GM12891 (cell line): Measurements from ENCODE around the gene ATG13.

Source experiments
- PAX5 ChIP-seq: IDR thresholded peaks from 2 replicates; pipeline ENCODE4 v1.6.1; 2011; ENCODE audit warnings: low read length, moderate library complexity, mild to moderate bottlenecking; ENCODE audit not compliant: insufficient read depth, severe bottlenecking
- POLR2A ChIP-seq: IDR thresholded peaks from 2 replicates; pipeline ENCODE4 v1.6.1; 2011; ENCODE audit warnings: low read depth, low read length, control low read depth
- POLR2AphosphoS5 ChIP-seq: IDR thresholded peaks from 2 replicates; pipeline ENCODE4 v1.6.1; 2011; ENCODE audit warnings: low read depth, low read length, control low read depth
- SPI1 ChIP-seq: IDR thresholded peaks from 2 replicates; pipeline ENCODE4 v1.6.1; 2011; ENCODE audit warnings: low read depth, low read length, control low read depth
- TAF1 ChIP-seq: IDR thresholded peaks from 2 replicates; pipeline ENCODE4 v1.6.1; 2011; ENCODE audit warnings: low read depth, low read length, control low read depth

GRCh38 chr11:46719543-46720218 lies 102.3 kb downstream of the ATG13 start:
- TF ChIP-seq PAX5 (no peak), POLR2A (no peak), POLR2AphosphoS5 (no peak), SPI1 (no peak), TAF1 (no peak)
